HG03378 (cell line): ENCODE measurements around the gene KDM4B.

Experiments
- ATAC-seq: cut with Tn5 transposase; IDR thresholded peaks from one replicate; pipeline ENCODE4 v1.9.1; 2021; ENCODE audit warnings: mild to moderate bottlenecking, moderate library complexity; ENCODE audit not compliant: unreplicated experiment

KDM4B gene

DNA sequence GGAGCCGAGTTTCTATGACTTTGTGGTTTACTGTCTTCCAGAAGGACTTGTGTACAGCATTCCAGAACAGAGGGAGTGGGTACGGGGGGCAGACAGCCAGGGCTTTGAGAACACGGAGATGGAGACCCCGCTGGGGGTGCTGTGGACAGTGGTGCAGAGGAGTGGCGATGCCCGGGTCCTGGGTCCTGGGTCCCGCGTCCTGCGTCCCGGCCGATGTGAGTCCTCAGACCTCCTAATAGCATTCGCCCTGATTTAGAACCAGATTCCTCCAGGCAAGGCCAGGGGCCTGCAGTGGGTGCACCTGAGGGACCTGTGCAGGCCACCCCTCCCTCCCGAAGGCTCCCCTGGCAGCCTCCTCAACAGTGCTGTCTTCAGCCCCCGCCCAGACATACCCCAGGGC is 97.9 kb downstream of the KDM4B start:
- no peak for ATAC-seq

DNA sequence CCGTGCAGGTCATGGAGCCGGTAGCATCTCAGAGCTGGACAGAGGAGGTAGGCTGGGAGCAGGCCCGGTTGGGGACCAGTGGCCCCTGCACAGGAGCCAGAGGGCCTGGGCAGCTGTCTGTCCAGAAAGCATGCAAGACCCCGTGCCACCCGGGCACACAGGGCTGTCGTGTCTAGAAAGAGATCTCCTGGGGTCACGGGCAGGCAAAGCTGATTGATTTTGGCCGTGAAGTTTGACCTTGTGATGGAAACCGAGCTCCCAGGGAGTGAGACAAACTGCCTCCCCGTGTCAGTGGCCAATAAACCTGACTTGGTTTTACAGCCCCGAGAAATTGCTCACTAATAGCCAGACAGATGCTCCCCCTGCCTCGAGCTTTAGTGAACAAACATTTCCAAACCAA is 98.8 kb downstream of the KDM4B start:
- no peak for ATAC-seq

DNA sequence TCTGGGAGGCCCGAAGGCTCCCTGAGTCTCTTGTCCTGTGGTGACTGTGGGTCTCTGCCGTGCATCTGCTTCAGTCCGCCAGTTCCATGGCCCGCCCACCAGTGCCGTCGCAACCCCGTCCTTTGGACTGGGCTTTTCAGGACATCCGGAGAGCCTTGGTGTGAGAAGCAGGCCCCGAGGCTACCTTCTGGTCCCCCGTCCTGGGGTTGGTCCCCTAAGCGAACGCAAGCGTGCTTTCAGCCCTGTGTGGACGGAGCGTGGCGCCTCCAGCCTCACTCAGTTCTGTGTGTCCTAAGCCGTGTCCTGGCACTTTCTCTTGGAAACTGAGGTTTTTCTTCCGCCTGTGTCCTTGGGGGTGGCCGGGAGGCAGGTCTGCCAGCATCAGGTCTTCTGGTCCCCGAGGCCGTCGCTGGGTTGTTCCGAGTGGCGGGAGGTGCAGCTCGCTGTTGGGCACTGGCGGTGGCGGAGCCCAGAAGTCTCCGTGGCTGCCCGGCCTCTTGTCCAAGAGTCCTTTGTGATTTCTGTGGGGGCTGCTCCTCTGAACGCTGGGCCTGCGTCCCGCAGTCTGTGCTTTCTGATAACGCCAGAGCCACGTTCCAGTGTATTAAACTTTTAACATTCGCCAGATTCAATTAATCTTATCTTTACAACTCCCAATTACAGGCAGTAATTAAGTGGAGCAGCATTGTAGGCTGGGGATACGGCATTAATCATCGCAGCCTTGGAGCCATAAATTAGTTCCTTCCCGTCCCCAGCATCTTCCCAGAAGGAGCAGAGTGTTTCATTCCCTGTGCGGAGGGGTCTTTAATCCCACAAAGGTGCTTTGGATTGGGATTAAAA is 99.5 kb downstream of the KDM4B start:
- no peak for ATAC-seq

DNA sequence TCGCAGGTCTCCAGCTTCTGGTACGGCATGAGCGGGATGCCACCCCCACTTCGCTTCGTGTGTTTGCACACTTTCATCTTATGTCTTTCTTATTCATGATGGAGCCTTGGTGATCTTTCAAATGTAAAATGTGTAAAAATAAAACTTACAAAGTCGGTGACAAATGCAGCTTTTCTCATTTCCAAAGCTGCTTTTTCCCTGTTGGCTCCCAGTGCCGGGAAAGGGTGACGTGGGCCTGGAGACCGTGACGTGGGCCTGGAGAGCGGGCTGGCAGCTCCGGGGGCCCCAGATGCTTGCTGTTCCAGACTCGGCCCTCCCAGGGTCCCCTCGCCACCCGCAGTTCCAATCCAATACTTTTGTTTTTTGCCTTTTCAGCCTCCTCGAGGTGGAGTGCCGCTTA is 101.4 kb downstream of the KDM4B start:
- no peak for ATAC-seq

DNA sequence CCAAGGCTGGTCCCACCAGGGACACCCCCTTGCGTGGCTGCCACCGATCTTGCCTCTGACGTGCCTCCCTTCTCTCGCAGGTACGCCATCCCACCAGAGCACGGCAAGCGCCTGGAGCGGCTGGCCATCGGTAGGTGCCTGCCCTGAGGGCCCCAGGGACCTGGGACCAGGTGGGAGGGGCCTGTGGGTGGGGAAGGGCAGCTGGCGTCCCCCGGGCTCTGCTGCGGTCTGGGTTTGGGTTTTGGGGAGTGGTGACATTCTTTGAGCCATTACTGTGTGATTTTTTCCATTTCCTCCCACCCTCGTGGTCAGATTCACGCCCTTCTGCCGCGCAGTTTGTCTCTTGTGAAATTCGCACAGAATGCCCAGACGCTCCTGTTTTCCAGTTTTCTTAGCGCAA is 102.0 kb downstream of the KDM4B start:
- ATAC-seq, result no peak

DNA sequence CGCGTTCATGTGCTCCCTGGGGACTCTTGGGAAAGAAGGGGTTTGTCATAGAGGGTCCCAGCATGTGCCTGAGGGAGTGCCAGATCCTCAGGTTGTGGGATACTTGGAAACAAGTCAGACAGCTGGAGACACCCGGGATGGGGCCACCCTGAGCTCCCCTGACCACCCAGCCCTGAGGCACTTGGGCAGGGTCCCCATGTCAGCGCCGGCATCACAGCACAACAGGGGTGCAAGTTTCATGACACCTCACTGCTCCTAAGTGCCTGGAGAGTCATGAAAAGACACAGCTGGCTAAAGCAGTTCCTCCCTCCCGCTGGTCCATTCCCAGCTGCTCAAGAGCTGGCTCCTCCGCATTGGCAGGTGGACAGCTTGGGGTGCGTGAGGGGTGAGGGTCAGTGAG is 102.7 kb downstream of the KDM4B start:
- ATAC-seq, result no peak

DNA sequence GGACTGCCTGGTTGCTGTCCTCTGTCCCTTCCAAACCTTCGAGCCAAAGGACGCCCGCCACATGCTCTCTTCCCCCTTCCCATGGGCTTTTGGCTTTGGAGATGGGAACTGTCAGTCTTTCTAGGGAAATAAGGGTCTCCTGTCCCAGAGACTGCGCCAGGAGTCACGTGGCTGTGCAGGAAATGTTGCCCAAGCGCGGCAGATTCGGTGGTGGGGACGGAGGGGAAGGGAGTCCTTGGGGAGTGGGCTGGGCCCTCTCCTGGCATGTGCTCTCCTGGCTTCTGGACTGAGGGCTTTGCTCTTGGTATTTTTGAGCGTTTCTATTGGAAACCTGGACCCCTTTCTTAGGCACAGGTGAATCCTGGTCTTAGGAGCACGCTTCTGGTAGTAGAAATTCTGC is 103.2 kb downstream of the KDM4B start:
- no peak for ATAC-seq

DNA sequence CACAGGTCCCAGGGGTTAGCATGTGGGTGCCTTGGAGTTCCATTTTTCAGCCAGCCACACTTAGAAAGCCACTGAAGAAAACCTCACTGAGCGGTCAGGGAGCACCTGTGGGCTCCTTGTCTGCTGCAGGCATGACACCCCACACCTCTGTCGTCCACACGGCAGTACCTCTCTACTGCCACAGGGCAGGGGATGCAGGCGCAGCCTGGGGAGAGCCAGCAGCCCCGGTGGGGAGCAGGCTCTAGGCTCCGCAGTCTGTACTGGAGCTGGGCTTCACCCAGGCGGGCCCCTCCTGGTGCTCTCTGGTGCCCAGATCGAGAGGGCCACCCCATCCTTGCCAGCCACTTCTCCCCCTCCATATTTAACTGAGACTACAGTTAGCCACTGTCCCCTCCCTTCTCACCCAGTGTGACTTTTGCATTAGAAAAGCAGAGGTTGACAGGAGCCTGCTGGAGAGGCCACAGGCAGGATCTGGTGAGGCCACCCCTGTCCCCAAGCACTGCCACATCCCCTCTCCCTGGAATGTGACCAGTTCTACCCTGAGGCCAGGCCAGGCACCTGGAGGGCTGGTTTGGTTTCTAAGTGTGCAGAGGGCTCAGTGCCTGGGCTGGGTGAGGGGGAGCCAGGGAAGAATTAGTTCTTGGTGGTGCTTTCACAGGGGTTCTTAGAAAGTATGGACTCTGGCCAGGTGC is 104.4 kb downstream of the KDM4B start:
- no peak for ATAC-seq

DNA sequence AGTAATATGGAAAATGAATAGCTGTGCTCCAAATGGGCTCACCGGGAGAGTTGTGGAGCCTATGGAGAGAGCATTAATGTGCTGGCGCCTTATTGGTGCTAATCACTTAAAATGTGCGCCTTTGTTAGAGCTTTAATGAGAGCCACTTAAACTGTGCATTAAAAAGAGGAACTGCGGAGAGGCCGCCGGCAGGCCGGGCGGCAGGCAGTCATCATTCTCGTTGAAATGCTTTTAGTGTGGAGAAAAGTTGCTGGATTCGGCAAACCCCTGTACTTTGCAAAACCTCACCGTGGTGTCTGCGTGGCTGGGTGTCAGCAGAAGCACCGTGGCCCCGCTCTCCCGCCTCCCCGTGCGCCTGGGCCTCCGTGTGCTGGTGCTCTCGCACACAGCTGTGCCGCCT is 105.5 kb downstream of the KDM4B start:
- no peak for ATAC-seq

DNA sequence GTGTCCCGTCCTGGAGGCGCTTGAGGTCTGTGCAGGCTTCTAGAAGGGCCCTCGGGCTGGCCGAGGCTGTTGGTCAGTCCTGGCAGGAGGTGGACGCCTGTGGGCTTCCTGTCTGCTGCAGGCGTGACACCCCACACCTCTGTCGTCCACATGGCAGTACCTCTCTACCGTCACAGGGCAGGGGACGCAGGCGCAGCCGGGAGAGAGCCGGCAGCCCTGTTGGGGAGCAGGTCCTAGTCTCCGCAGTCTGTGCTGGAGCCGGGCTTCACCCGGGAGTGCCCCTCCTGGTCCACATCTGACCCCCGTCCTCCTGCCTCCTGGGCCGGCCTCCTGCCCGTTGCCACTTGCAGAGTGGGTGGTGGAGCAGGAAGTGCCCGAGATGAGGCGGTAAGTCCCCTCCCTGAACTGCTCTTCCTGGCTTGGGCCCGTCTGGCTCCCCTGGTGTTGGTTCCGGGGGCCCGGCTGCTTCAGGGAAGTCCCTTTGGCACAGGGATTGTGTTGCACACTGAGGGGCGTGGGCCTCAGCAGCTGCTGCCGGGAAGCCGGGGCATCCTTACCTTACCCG is 106.0 kb downstream of the KDM4B start:
- ATAC-seq, result no peak

DNA sequence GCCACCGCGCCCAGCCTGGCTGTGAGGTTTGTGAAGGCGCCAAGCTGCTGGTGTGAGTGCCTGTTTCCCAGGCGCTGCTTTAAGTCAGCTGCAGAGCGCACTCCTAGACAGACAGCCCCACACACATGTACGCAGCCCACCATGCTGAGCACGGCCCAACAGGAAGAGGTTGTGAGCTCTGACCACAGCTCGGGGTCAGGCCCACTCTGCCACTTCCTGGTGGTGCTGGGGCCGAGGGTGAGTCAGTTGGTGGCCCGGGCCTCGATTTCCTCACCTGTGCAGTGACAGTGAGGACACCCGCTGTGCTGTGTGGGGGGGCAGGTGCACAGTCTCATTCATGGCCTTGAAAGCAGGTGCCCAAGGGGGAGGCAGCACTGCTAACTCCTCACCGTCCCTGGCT is 106.7 kb downstream of the KDM4B start:
- ATAC-seq, result no peak

DNA sequence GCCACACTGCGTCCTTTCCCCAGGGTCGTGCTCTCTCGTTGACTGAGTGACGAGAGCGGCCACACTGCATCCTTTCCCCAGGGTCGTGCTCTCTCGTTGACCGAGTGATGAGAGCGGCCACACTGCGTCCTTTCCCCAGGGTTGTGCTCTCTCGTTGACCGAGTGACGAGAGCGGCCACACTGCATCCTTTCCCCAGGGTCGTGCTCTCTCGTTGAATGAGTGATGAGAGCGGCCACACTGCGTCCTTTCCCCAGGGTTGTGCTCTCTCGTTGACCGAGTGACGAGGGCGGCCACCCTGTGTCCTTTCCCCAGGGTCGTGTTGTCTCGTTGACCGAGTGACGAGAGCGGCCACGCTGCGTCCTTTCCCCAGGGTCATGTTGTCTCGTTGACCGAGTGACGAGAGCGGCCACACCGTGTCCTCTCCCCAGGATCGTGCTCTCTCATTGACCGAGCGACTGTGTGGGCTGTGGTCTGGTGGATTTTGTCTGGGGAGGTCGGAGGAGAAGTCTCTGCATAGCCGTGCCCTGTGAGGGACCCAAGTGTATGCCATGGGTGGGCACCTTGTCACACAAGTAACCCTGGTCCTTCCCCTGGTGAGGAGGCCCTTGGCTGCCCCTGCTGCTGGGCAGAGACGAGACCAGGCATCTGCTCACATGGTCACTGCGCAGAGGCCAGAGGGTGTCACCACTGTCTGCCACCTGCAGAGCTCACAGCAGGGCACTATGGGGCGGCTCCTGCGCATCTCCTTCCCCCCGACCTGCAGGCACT is 107.7 kb downstream of the KDM4B start:
- ATAC-seq, result no peak

DNA sequence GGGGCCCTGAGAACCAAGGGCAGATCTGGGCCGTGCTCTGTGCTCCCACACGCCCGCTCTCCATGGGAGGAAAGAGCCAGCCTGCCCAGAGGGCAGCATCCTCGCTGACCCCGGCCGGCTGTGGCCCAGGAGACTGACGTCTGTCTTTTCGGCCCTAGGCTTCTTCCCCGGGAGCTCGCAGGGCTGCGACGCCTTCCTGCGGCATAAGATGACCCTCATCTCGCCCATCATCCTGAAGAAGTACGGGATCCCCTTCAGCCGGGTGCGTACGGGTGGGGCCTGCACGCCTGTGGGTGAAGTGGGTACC is 108.2 kb downstream of the KDM4B start:
- no peak for ATAC-seq

DNA sequence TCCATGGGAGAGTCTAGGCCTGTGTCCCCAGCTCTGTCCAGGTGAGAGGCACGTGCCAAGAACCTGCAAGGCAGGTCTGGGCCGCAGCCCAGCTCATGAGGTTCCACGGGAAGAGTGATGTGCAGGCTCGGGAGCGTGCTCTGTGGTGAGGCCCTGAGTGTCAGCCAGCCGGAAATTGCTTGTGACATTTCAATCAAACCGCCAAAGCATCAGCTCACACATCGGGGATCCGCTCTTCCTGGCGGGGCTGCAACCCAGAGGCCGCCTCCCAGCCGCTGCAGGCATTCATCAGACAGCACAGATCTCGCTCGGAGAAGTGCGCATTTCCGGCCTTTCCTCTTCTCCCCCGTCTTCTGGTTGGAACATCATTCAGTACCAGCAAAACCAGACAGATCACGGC is 109.3 kb downstream of the KDM4B start:
- no peak for ATAC-seq

DNA sequence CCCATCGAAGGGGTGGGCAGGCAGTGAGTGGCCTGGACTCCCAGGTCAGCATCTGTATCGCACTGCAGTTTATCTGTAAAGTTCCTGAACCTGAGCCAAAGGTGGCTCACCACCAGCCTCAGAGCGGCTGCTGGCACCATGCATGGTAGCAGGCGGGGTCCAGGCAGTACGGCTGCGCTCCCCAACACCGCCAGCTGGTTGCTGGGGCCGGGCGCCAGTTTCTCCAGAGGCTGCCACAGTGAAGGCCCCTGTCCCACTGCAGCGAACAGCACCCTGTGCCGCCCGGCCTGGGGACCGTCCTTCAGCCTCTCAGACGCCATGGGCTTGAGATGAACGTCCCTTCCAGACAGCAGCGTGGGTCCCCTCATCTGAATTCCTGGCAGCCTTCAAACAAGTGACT is 109.8 kb downstream of the KDM4B start:
- ATAC-seq, result no peak

DNA sequence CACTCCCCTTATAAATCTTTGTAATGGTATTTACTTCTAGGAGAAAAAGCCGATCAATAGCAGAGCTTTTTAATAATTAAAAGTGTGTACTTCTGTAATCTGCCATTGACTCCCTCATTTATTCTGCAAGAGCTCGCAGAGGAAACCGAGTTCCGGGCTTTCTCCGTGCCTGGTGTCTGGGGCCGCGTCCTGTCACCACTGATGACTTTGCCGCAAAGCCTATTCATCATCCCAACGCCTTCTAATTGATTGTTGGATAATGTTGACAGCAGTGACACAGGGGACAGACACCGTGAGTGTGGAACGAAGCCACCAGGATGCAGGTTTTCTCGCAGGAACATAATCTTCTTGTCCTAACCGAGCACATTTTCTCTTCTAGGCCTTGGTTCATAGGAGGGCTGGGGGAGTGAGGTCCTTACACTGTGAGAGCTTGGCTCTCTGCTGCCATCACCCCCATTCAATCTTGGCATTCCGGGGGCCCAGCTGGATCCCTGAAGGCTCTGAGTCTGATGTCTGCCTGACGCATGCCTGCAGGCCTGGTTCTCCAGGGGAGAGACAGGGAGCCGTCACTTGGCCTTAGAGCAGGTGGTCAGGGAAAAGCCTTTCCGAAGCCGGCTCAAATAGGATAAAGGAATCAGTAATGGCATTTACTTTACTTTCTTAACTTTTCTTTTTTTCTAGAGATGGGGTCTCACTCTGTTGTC is 110.3 kb downstream of the KDM4B start:
- ATAC-seq, result no peak

DNA sequence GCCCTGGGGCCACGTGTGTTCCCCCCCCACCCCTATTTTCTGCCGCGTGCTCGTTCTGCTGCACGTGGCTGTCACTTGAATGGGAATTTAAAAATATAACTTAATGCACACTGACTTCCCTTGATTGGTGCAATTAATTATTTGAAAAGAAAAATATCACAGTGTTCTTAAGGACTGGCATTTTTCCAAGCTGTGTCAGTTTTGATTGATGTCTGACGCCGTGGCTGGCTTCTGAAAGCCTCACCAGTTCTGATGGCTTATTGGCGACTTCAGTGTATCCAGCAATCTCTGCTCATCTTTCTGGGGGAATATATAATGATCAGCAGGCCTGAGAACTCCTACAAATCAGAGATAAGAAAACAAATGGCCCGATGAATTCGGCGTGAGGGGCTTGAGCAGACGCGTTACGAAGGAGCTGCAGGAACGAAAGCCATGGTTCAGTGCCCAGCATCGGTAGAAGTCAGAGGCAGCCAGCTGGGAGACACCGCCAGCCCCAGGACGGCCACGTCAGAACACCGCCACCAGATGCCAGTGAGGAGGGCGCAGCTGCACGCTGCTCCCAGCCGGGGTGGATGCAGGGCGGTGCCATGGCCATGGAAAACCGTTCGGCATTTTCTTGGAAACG is 111.2 kb downstream of the KDM4B start:
- no peak for ATAC-seq

DNA sequence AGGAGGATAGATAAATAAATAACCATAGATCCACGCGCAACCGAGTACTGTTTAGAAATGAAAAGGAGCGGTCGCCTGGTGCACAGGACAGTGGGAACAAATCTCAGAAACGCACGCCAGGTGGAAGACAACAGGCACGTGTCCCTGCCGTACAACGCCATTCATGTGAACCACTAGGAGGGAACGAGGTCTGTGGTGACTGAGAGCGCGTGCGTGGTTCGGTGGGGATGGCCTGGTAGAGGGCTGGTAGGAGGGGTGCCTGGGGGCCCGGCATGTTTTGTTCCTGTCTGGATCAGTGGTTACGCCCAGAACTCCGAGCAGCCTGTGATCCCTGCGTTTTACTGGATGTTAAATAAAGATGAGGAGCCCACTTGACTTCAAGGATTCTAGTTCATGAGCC is 111.9 kb downstream of the KDM4B start:
- no peak for ATAC-seq

DNA sequence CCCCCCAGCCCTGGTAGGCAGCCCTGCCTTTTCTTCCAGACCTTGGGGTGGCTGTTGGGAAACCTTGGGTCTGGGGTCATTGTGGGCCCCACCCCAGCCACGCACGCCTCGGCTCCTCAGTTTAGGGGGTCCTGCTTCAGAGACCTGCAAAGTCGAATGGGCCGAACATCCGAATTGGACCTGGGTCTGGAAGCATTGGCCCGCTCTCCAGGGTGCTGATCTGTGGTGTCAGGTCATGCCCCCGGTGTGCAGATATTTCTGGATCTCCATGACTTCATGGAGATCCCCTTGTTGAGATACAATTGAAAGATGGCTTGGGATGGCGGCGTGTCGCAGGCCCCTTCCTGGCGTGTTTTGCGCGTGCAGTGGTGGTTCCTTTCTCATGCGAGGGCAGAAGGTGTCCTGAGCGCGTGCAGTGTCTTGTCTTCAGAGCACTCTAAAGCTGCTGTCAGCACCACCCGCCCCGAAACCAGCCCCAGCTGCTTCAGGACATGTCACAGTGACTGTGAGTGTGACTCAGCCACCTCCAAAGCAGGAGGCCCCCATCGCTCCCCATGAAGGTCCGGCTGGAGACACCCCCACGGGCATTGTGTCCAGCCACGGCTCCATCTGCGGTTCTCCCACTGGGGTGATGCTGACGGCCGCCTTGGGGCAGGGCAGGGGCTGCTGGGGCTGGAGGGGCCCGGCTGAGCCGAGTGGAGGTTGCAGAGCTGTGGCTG is 112.7 kb downstream of the KDM4B start:
- no peak for ATAC-seq

DNA sequence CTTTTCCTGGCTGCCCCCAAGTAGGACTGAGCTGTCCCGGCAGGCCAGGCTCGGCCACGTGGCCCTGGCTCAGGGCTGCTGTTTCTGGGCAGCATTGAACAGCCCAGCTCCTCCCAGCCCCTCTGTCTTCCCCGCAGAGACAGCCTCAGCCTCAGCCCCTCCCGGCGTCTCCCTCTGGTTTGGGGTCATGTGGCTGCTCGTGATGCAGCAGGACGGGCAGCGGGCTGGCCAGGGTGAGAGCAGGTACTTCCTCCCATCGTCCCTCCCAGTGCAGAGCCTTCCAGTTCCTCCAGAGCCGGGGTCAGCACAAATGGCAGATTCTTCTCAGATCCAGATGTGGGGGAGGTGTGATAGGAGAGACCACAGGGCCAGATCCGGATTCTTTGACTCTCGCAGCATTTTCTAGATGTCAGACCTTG is 114.6 kb downstream of the KDM4B start:
- ATAC-seq, result no peak
